GM12891 (cell line): ENCODE measurements around the gene REELD1. TPM values are rescaled to one million over a fixed set of nuclear protein-coding genes. Genes with fewer than 3 reads are reported as not detected.

Experiments
- DNase-seq: peaks from one replicate; pipeline ENCODE4 v3.0.0; 2011; ENCODE audit warnings: low spot score; ENCODE audit not compliant: insufficient read length
- FAIRE-seq: peaks from 2 replicates; lab custom pipeline; 2011; peaks lifted over from hg19 to GRCh38; lab: Jason Lieb, UNC
- PAX5 ChIP-seq: IDR thresholded peaks from 2 replicates; pipeline ENCODE4 v1.6.1; 2011; ENCODE audit warnings: low read length, moderate library complexity, mild to moderate bottlenecking; ENCODE audit not compliant: insufficient read depth, severe bottlenecking
- POLR2A ChIP-seq: IDR thresholded peaks from 2 replicates; pipeline ENCODE4 v1.6.1; 2011; ENCODE audit warnings: low read depth, low read length, control low read depth
- POLR2AphosphoS5 ChIP-seq: IDR thresholded peaks from 2 replicates; pipeline ENCODE4 v1.6.1; 2011; ENCODE audit warnings: low read depth, low read length, control low read depth
- POU2F2 ChIP-seq: IDR thresholded peaks from 2 replicates; pipeline ENCODE4 v1.6.1; 2011; ENCODE audit warnings: low read depth, mild to moderate bottlenecking, control low read depth, low read length, moderate library complexity
- SPI1 ChIP-seq: IDR thresholded peaks from 2 replicates; pipeline ENCODE4 v1.6.1; 2011; ENCODE audit warnings: low read depth, low read length, control low read depth
- TAF1 ChIP-seq: IDR thresholded peaks from 2 replicates; pipeline ENCODE4 v1.6.1; 2011; ENCODE audit warnings: low read depth, low read length, control low read depth
- polyA plus RNA-seq: library from polyadenylated mRNA; unstranded; fragments of >200 nt; gene quantifications from one replicate; pipeline ENCODE4 v1.2.1, GENCODE V29; 2012; ENCODE audit warnings: low read depth, missing spikeins, inconsistent platforms; ENCODE audit not compliant: missing spikeins

The REELD1 gene
- polyA plus RNA-seq = 0.28 TPM

GRCh38 chr4:146214238-146214637 lies at the start of gene REELD1:
Gene REELD1 (plus strand): TSS chr4:146214538. CDS start chr4:146216953, 2,415 bp downstream.
- no peak for DNase-seq
- FAIRE-seq = no peak
- TF ChIP-seq PAX5 (no peak), POLR2A (no peak), POU2F2 (no peak), TAF1 (no peak), POLR2AphosphoS5 (no peak), SPI1 (no peak)

- no peak for TF ChIP-seq POLR2AphosphoS5
- no peak for TF ChIP-seq POLR2A
- no peak for TF ChIP-seq SPI1
- no peak for TF ChIP-seq TAF1
- TF ChIP-seq POU2F2 = no peak
- no peak for TF ChIP-seq PAX5
- FAIRE-seq = no peak
- DNase-seq = no peak
Measured at GRCh38 chr4:146165221-146165620, 49.1 kb upstream of the REELD1 start.

GRCh38 chr4:146165840-146166239 lies 48.5 kb upstream of the REELD1 start:
- FAIRE-seq (no peak), DNase-seq (no peak)
- no peak for TF ChIP-seq POLR2AphosphoS5
- no peak for TF ChIP-seq SPI1
- no peak for TF ChIP-seq TAF1
- no peak for TF ChIP-seq POLR2A
- no peak for TF ChIP-seq POU2F2
- no peak for TF ChIP-seq PAX5

DNA sequence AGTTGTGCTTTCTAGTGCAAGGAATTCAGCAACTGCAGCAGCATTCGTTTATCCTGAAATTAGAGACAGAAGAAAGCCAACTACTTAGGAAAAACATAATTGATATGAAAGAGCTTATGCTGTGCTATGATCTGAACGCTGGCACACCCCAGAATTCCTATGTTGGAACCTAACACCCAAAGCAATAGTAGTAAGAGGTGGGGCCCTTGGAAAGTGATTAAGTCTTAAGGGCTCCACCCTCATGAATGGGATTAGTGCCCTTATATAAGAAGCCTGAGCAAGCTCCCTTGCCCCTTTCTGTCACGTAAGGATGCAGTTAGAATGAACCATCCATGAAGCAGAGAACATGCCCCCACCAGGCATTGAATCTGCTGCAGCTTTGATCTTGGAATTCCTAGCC lies 44.2 kb upstream of the REELD1 start:
- DNase-seq (no peak), FAIRE-seq (no peak)
- TF ChIP-seq TAF1 (no peak), PAX5 (no peak), POU2F2 (no peak), POLR2AphosphoS5 (no peak), POLR2A (no peak), SPI1 (no peak)

GRCh38 chr4:146175541-146176453 lies 38.5 kb upstream of the REELD1 start, which contains the start of gene LSM6:
Gene LSM6 (plus strand): TSS chr4:146175718. CDS start chr4:146182922, 7,204 bp downstream.
- DNase-seq (peak; percentile 67), FAIRE-seq (peak; percentile 87)

GRCh38 chr4:146176891-146177290 lies 37.4 kb upstream of the REELD1 start:
- DNase-seq = no peak
- no peak for TF ChIP-seq POU2F2
- TF ChIP-seq SPI1 = no peak
- no peak for TF ChIP-seq POLR2AphosphoS5
- TF ChIP-seq PAX5 = no peak
- TF ChIP-seq POLR2A = no peak
- TF ChIP-seq TAF1 = no peak
- FAIRE-seq = peak; percentile 60

More at GRCh38 chr4:146175541-146176453, 38.5 kb upstream of the REELD1 start, which contains the start of gene LSM6:
- no peak for TF ChIP-seq SPI1
- TF ChIP-seq PAX5 = no peak
- TF ChIP-seq POLR2A = peak; percentile 65
- 0 out of 2 replicates have a peak, but pooled peaks have one; percentile 46 for TF ChIP-seq TAF1
- peak; percentile 65 for TF ChIP-seq POLR2AphosphoS5
- TF ChIP-seq POU2F2 = no peak

- TF ChIP-seq TAF1 (no peak), PAX5 (no peak)
- DNase-seq = no peak
- FAIRE-seq = no peak
Measured at GRCh38 chr4:146178126-146178525, 36.2 kb upstream of the REELD1 start.

GRCh38 chr4:146179784-146180370 lies 34.5 kb upstream of the REELD1 start:
- TF ChIP-seq POU2F2 = no peak
- no peak for TF ChIP-seq TAF1
- TF ChIP-seq PAX5 = no peak
- TF ChIP-seq POLR2A = no peak
- TF ChIP-seq POLR2AphosphoS5 = no peak
- no peak for TF ChIP-seq SPI1
- FAIRE-seq (peak; percentile 75), DNase-seq (no peak)

DNA sequence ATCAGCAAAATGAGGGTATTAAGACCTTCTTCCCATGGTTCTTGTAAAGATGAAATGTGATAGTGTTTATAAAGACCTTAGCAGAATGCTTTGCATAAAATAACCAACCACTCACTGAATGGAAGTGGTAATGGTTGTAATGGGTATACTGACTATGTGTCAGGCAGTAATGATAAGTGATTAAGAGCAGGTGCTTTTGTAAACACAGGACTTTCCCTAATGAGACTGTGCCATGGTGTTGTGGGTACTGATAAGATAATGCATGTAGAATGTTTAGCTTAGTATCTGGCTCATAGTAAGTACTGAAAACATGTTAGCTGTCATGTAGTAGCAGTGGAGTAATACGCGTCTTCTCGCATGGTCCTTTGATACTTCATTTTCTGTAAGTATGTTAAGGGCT lies 31.9 kb upstream of the REELD1 start:
- peak; percentile 74 for FAIRE-seq
- DNase-seq = no peak

More for the DNA sequence above, 31.9 kb upstream of the REELD1 start:
- TF ChIP-seq PAX5 (no peak), POLR2A (no peak), POU2F2 (no peak), SPI1 (no peak), POLR2AphosphoS5 (no peak), TAF1 (no peak)
